Esophagus squamous epithelium (tissue), 4 donors: ENCODE measurements around the gene TPO.

Experiments used
- CTCF ChIP-seq, 6 experiments: fragments of 450-650 bp in 4 of 6; fragments of 200-600 bp in 2 of 6; sonication (generic) in 2 of 6; IDR thresholded peaks; one replicate each; pipeline ENCODE4 v1.5.1; 2016 to 2019; ENCODE audit warnings: antibody characterized with exemption in 6 of 6, mild to moderate bottlenecking in 4 of 6, moderate library complexity in 4 of 6
- POLR2A ChIP-seq, 4 donors: fragments of 450-650 bp; IDR thresholded peaks; one replicate each; pipeline ENCODE4 v1.6.1; 2017; ENCODE audit warnings: antibody characterized with exemption in 4 of 4, mild to moderate bottlenecking in 4 of 4, moderate library complexity in 3 of 4

- TF ChIP-seq CTCF (IDR thresholded peaks at IDR 0.05), result no peak
- TF ChIP-seq POLR2A (IDR thresholded peaks at IDR 0.05), result no peak
Measured at GRCh38 chr2:1432726-1433125, 19.5 kb downstream of the TPO start.
